Raji (cell line): ENCODE measurements around the gene KRTAP10-9.

ENCODE experiments used
- POLR2A ChIP-seq: IDR thresholded peaks from 2 replicates; pipeline ENCODE4 v1.6.1; 2011; ENCODE audit warnings: low read depth, low read length, control low read depth; ENCODE audit not compliant: insufficient read depth

KRTAP10-9 gene

DNA sequence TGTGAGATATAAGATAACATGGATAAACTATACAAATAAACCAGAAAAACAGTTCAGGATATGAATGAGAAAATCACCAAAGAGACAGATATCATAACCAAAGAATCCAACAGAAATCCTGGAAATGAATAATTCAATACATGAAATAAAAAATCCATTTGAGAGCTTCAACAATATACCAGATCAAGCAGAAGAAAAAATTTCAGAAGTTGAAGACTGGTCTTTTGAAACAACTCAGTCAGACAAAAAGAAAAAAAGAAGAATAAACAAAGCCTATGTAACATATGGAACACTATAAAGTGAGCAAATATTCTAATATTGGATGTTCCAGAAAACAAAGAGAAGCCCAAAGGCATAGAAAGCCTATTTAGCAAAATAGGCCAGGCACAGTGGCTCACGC lies 45.0 kb downstream of the KRTAP10-9 start:
- no peak for TF ChIP-seq POLR2A

GRCh38 chr21:44677881-44678280 lies 51.0 kb downstream of the KRTAP10-9 start:
- no peak for TF ChIP-seq POLR2A
